Stimulated activated CD8-positive, alpha-beta memory T cell treated with anti-CD3 and anti-CD28 coated beads, Interleukin-4, amount 100 ng/mL, for 48 hours (primary cell): Measurements from ENCODE around the gene KIAA0513.
"Not testable (repeated sequence)": the region's sequence is repeated elsewhere in the genome, so short reads cannot be mapped to it uniquely, and the experiment has no call there.

Experiments
- DNase-seq: peaks from one replicate; pipeline ENCODE4 v3.0.0-alpha.2; 2020

KIAA0513 gene

DNA sequence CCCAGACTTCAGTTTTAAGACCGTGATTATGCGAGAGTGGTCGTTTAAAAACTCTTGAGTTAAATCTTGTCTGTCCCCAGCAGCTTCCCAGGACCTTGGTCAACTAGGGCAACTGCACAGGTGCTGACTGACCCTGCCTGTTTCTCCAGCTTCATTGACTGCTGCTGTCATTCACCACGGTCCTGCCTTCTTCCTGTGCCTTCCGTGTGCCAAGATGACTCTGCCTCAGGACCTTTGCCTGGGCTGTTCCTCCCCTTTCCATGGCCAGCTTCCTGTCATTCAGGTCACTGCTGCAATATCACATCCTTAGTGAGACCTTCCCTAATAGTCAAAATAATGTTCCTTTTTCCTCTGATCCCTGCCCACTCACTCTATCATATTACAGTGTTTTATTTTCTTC, 3.9 kb downstream of the KIAA0513 start:
- DNase-seq: no peak

DNA sequence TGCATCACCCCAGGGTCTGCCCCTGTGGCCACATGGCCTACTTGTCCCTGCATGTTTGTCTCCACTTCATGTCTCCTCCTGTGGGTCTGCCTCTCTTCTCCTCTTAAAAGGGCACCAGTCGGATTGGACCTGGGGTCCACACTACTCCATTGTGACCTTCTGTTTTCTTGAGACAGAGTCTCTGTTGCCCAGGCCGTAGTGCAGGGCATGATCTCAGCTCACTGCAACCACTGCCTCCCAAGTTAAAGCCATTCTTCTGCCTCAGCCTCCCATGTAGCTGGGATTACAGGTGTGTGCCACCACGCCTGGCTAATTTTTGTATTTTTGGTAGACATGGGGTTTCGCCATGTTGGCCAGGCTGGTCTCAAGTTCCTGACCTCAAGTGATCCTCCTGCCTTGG, 4.6 kb downstream of the KIAA0513 start:
- DNase-seq: not testable (repeated sequence)

- no peak for DNase-seq
Observed at GRCh38 chr16:85033171-85033570, 5.6 kb downstream of the KIAA0513 start.

DNA sequence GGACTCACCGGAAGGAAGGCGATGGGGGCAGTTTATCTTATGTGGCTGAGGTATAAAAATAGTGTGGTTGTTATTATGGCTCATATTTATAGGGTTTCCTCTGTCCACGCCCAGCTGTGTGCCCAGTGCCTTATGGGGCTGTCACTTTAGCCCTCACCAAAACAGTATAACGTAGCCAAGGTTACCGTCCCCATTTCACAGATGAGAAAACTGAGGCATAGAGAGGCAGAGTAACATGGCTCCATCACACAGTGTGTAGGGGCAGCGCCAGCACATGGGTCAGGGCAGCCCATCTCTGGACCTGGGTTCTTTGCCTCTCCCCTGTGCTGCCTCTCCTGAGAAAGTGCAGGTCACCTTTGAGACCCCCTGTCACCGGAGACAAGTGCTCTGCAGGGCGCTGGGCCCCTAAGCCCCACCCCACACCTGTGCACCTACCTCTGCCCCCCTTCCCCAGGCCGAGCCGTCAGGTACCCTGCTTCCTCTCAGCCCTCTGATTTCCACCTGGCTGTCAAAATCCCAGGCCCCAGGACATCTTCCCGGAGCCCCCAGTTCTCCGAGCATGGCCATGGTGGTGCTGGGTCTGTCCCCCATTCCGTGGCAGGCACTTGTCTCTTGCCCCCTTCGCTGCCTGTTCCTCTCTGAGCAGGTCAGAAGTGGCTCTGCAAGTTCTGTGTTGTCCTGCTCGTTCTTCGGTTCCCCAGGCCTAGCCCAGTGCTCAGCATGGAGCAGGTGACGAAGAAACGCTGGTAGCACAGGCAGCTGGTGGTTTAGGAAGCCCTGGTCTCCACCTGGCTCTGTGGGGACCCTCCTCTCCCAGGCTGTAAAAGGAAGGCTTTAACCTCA, 7.2 kb downstream of the KIAA0513 start:
- DNase-seq: no peak

DNA sequence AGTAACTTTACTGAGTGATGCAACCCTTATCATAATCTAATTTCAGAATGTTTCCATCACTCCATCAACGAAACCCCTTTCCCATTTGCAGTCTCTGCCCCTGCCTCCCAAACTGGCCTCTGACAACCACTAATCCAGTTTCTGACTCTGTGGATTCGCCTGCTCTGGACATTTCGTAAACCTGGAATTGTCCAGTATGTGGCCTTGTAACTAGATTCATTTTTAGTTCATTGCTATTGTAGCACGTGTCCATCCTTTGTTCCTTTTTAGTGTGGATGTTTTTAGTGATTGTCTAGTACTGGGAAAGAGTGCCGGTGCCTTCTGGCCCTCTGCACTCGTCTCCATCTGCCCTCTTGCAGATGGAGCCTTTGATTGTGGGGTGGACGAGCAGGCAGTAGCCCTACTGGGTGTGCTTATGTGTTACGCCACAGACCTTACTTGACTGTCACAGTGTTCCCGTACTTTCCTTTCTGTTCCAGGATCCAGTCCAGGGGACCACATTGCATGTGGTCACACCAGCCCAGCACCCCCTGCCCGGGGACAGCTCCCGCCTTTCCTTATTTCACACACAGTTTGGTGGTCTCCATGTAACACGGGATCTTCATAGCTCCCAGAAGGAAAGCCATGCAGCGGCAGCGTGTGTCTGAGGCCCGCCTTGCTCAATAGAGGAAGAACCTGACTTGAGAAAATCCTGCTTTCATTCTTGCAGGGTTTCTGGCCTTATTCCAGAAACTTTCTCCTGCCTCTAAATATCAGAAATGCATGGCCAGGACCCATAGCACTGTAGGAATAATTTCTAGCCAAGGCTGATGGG, 8.8 kb downstream of the KIAA0513 start:
- no peak for DNase-seq

GRCh38 chr16:85037050-85037410, 9.4 kb downstream of the KIAA0513 start:
- no peak for DNase-seq

- DNase-seq: no peak
Observed at GRCh38 chr16:85037721-85038120, 10.1 kb downstream of the KIAA0513 start.

DNA sequence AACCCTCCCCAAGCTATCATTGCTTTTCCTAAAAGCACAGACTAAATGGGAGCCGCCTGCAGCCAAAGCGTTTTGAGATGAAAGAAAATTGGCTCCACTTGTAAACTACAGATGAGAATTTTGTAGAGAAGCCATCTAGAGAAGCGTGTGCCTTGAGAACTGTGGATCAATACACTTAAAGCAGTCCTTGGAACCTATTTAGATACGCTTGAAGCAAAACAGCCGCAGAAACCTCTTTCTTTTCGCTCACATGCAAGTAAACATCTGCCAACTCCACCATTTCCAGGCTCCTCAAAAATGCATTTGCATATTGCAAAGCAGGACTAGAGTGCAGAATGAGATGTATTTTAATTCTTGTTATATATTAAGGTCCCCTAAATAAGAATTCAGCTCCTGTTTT, 13.1 kb downstream of the KIAA0513 start:
- DNase-seq: no peak

GRCh38 chr16:85041219-85042166, 13.9 kb downstream of the KIAA0513 start:
- no peak for DNase-seq

GRCh38 chr16:85042167-85042526, 14.6 kb downstream of the KIAA0513 start:
- no peak for DNase-seq

DNA sequence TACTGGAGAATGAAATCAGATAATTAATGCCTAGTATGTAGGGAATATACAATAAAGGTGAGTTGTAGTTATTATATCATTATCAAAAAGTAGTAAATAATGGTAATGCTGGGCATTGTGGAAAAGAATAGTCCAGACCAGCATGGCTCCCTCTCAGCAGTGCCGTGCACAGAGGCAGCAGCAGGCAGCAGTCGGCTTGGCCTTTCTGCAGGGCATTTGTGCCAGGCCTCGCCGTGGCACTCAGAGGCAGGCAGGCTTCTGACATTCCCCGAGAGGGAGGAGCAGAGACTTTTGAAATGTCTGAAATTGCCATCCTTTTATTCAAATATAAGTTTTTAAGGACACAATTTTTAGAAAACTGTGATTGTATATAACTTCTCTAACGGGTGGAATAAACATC, 15.0 kb downstream of the KIAA0513 start:
- no peak for DNase-seq

GRCh38 chr16:85045077-85045476, 17.5 kb downstream of the KIAA0513 start:
- no peak for DNase-seq

GRCh38 chr16:85045641-85046471, 18.3 kb downstream of the KIAA0513 start:
- DNase-seq: no peak

GRCh38 chr16:85046472-85046916, 18.9 kb downstream of the KIAA0513 start:
- DNase-seq: no peak

GRCh38 chr16:85046931-85047866, 19.6 kb downstream of the KIAA0513 start:
- no peak for DNase-seq

GRCh38 chr16:85047867-85048455, 20.4 kb downstream of the KIAA0513 start:
- DNase-seq: no peak

DNA sequence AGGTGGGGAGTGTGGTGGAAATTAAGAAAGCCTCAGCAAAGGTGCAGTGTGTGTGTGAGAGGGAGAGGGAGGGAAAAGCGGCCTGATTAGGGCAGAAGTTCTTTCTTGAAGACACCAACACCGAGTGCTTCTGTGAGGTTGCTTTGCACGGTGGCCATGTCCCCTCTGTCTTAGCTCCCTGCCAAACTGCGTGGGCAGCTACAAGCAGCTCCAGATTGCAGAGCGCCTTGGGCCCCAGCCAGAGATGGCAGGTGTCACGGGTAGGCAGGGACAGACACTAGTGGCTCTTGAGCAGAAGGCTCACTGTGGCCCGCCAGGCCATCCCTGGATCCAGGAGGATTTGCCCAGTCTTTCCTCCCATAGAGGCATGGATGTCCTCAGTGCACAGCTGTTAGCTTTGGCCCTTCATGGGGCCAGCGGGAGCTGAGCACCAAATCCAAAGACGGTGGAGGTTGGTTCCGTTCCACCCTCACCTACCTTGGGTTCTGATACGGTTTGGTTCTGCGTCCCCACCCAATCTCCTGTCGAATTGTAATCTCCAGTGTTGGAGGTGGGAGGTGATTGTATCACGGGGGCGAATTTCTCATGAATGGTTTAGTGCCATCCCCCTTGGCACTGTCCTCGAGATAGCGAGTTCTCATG, 21.4 kb downstream of the KIAA0513 start:
- DNase-seq: no peak

GRCh38 chr16:85049706-85050305, 22.2 kb downstream of the KIAA0513 start:
- DNase-seq: no peak

DNA sequence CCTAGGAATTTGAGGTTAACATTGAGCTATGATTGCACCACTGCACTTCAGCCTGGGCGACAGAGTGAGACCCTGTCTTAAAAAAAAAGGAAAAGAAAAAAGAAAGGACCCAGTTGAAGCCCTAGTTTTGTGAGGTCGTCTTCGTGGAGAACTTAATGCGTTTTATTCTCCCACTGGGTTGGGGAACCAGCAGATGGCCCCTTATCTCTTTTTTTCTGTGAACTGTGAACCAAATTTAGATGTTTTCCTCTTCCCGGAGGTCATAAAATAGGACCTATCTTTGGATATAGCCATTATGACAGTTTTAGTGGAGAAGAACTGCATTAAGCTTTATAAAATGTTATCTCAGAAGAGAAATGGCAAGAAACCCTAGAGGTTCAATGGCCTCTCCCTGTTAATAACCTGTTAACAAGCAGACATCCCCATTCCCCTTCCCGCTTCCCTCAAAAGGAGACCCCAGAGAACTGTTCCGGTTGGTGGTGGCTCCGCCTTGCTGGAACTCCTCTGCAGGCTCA, 23.5 kb downstream of the KIAA0513 start:
- DNase-seq: no peak
